HG03432 (cell line): ENCODE results near the gene CYTIP.
"Not testable (repeated sequence)": the region's sequence is repeated elsewhere in the genome, so short reads cannot be mapped to it uniquely, and the experiment has no call there.

Experiments used
- ATAC-seq: cut with Tn5 transposase; IDR thresholded peaks from one replicate; pipeline ENCODE4 v1.9.1; 2021; ENCODE audit warnings: mild to moderate bottlenecking, moderate library complexity; ENCODE audit not compliant: unreplicated experiment

CYTIP gene

GRCh38 chr2:157386747-157387146 is 57.1 kb downstream of the CYTIP start:
- ATAC-seq: no peak

- no peak for ATAC-seq
These were observed 57.6 kb downstream of the CYTIP start for GRCh38 chr2:157386247-157386646.

GRCh38 chr2:157377861-157378260 is 66.0 kb downstream of the CYTIP start:
- ATAC-seq: no peak

- ATAC-seq: no peak
These were observed 67.8 kb downstream of the CYTIP start for GRCh38 chr2:157376041-157376440.

- ATAC-seq: no peak
These were observed 68.5 kb downstream of the CYTIP start for GRCh38 chr2:157375384-157375783.

GRCh38 chr2:157368508-157368907 is 75.4 kb downstream of the CYTIP start:
- ATAC-seq: not testable (repeated sequence)

GRCh38 chr2:157367704-157368103 is 76.2 kb downstream of the CYTIP start:
- ATAC-seq: no peak
